Transverse colon (tissue), 4 donors: ENCODE measurements around the gene FNDC3B. TPM values are rescaled to one million over a fixed set of nuclear protein-coding genes. Genes with fewer than 3 reads are reported as not detected.

Experiments
- DNase-seq: peaks from one replicate; pipeline ENCODE4 v3.0.0-alpha.2; 2019
- H3K27ac ChIP-seq, 4 donors: fragments of 200-600 bp; sonication (generic); 2 replicates each; pipeline ENCODE4 v1.5.1; 2016 to 2018; ENCODE audit warnings: inconsistent platforms in 4 of 4
- H3K27me3 ChIP-seq: fragments of 200-600 bp; sonication (generic); 2 replicates; pipeline ENCODE4 v1.5.1; 2017; ENCODE audit warnings: inconsistent platforms
- H3K36me3 ChIP-seq, 4 donors: fragments of 200-600 bp; sonication (generic); 2 replicates each; pipeline ENCODE4 v1.5.1; 2017 to 2019; ENCODE audit warnings: inconsistent platforms in 4 of 4
- H3K4me1 ChIP-seq, 4 donors: fragments of 200-600 bp; sonication (generic); 2 replicates each; pipeline ENCODE4 v1.5.1; 2017 to 2020; ENCODE audit warnings: inconsistent platforms in 4 of 4
- H3K4me3 ChIP-seq, 4 donors: fragments of 200-600 bp; sonication (generic); 1 replicate in 1 of 4; 2 replicates in 3 of 4; pipeline versions ENCODE4 v1.5.1 to v1.6.1; 2017 to 2019; ENCODE audit warnings: inconsistent platforms in 4 of 4
- H3K9me3 ChIP-seq, 2 donors: fragments of 200-600 bp; sonication (generic); 2 replicates each; pipeline ENCODE4 v1.5.1; 2017 to 2019; ENCODE audit warnings: inconsistent platforms in 2 of 2
- EP300 ChIP-seq: sonication (generic); formaldehyde crosslinking; IDR thresholded peaks from one replicate; pipeline ENCODE4 v1.6.1; 2017; ENCODE audit warnings: antibody characterized with exemption, low read depth
- POLR2A ChIP-seq: fragments of 450-650 bp; IDR thresholded peaks from one replicate; pipeline ENCODE4 v1.6.1; 2016; ENCODE audit warnings: antibody characterized with exemption, mild to moderate bottlenecking, moderate library complexity
- POLR2AphosphoS5 ChIP-seq, 3 donors: sonication (generic); formaldehyde crosslinking; IDR thresholded peaks; one replicate each; pipeline ENCODE4 v1.6.1; 2016; ENCODE audit warnings: antibody characterized with exemption in 3 of 3
- WGBS, 2 donors: methylation state at CpG; one replicate each; pipeline ENCODE4 v1.1.5; 2018; ENCODE audit warnings: low coverage in 1 of 2; 5-methylcytosine and 5-hydroxymethylcytosine counted together
- in situ Hi-C, 4 donors: fragments of 200-750 bp; cut with MboI; loops; one replicate each; pipeline versions ENCODE4 v1.15.0 to v1.15.1; 2017; ENCODE audit warnings: low sequenced_read_pairs in 3 of 4, low pct_ligation_motif_present in 1 of 4, low pct_unique_long_range_greater_than_20kb in 1 of 4
- intact Hi-C: fragments of 100-400 bp; cut with DNase I; formaldehyde crosslinking; loops from one replicate; pipeline ENCODE4 v1.15.1; 2023; ENCODE audit warnings: low total_unique reads
- total RNA-seq, 4 donors: library from RNA; depleted of rRNA; stranded (reverse); fragments of >200 nt; gene quantifications; one replicate each; pipeline ENCODE4 v1.1.0, GENCODE V29; 2016
- TF ChIP-seq, protein P1 (sequence below), 5 experiments: fragments of 200-600 bp in 3 of 5; fragments of 450-650 bp in 2 of 5; sonication (generic) in 3 of 5; IDR thresholded peaks; 1 replicate in 2 of 5; 2 replicates in 3 of 5; pipeline ENCODE4 v1.5.1; 2016 to 2017; ENCODE audit warnings: antibody characterized with exemption in 5 of 5, inconsistent platforms in 3 of 5, mild to moderate bottlenecking in 2 of 5, moderate library complexity in 1 of 5

The FNDC3B gene
- total RNA-seq, 4 donors from 2014 or later, result 28.5 to 85.7 (median 44.5) TPM

DNA sequence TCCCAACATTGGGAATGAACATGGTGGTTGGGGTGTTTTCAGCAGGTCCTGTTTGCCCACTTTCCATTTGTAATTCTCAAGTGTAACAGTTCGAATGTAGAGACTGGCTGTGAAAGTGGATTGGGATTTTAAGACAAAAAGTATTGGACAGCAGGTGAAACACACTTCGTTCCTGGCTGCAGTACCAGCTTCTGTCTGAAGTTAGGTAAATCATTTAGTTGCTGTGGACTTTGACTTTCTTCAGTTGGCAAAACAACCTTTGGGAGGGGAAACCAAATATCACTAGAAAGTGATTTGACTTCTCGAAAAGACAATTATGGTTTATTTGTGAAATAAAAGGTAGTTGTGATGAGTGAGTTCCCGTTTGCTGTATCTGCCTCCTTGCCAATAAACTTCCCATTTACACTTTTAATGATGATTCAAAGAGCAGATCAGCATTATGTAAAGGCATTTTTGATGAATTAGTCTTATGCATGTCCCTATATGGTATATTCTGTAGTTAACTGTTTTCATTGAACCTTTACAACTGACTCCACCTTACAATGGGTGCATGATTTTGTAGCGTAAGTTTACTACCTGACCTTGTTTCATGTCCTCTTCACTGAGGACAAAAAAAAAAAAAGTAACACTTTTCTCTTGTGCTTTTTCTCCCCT is 34.0 kb downstream of the FNDC3B start:
- Histone ChIP-seq H3K36me3 (no peaks in the 10 kb centered on the region), H3K4me1 (peaks cover 22 to 86% (median 40%) of the 10 kb centered on the region in 4 donors), H3K9me3 (no peaks in the 10 kb centered on the region), H3K4me3 (no peak overlapping the region), H3K27ac (peak overlapping the region; percentile 48 to 68 (median 60)), H3K27me3 (no peaks in the 10 kb centered on the region)
- TF ChIP-seq EP300 (no peak), POLR2A (no peak), POLR2AphosphoS5 (IDR thresholded peaks at IDR 0.05) (peak in 1 of 3 donors; percentile 21)
- TF ChIP-seq, protein P1, sequence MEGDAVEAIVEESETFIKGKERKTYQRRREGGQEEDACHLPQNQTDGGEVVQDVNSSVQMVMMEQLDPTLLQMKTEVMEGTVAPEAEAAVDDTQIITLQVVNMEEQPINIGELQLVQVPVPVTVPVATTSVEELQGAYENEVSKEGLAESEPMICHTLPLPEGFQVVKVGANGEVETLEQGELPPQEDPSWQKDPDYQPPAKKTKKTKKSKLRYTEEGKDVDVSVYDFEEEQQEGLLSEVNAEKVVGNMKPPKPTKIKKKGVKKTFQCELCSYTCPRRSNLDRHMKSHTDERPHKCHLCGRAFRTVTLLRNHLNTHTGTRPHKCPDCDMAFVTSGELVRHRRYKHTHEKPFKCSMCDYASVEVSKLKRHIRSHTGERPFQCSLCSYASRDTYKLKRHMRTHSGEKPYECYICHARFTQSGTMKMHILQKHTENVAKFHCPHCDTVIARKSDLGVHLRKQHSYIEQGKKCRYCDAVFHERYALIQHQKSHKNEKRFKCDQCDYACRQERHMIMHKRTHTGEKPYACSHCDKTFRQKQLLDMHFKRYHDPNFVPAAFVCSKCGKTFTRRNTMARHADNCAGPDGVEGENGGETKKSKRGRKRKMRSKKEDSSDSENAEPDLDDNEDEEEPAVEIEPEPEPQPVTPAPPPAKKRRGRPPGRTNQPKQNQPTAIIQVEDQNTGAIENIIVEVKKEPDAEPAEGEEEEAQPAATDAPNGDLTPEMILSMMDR (IDR thresholded peaks at IDR 0.05), result peak in 2 of 5 experiments; percentile 51 to 57
- DNase-seq, result no peak
- 50 to 51% methylated on average over 5 of the region's 5 CpGs for WGBS, 2 donors
- intact Hi-C loops (no loop called here), in situ Hi-C loops (no loop called here)

DNA sequence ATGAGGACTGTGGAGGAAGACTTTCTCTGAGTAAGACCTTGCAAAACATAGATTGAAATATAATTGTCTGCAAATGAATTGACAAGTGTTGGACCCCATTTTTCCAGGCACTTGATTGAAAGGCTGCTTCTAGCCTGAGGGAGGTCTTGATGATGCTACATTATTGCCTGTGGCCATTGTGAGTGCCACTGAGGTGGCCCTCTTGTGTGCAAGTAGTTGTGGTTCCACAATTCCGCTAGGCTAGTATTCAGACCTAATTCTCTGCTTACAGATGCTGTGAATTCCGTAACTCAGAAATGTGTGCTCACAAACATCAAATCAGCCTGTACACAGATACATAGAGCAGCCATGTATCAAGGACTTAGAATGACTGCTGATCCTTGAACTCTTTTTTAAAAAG is 34.7 kb downstream of the FNDC3B start:
- in situ Hi-C loops, result no loop called here
- TF ChIP-seq EP300 (no peak), POLR2A (no peak), POLR2AphosphoS5 (IDR thresholded peaks at IDR 0.05) (no peak)
- TF ChIP-seq, protein P1 (IDR thresholded peaks at IDR 0.05), result no peak
- no peaks in the 10 kb centered on the region for H3K36me3 ChIP-seq
- no peak for DNase-seq
- no peaks in the 10 kb centered on the region for H3K9me3 ChIP-seq
- intact Hi-C loops, result no loop called here
- no peak overlapping the region for H3K4me3 ChIP-seq
- H3K27ac ChIP-seq, result peak overlapping the region; percentile 45 to 68 (median 60)
- WGBS, 2 donors, result 20 to 86% methylated on average over 1 to 2 of the region's 2 CpGs
- no peaks in the 10 kb centered on the region for H3K27me3 ChIP-seq
- peaks cover 16 to 85% (median 37%) of the 10 kb centered on the region in 4 donors for H3K4me1 ChIP-seq

DNA sequence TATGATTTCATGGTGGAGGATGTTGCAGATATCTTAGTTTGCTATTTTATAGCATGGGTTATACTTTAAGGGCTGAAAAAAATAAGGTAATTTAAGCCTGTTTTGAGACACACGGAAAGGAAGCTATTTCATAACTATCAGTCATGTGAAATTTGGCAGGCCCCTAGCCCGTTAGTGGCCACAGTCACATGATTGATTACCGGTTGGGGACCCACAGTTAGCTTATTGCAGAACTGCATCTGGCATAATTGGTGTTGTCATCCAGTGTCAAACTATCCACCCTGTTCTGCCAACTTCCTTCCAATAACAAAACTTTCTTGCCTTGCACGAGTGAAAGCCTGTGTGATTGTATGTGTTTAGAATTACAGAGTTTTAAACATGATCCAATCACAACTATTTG is 35.2 kb downstream of the FNDC3B start:
- no peak for DNase-seq
- in situ Hi-C loops, result no loop called here
- no peaks in the 10 kb centered on the region for H3K27me3 ChIP-seq
- intact Hi-C loops, result no loop called here
- H3K4me3 ChIP-seq, result no peak overlapping the region
- peaks cover 16 to 85% (median 35%) of the 10 kb centered on the region in 4 donors for H3K4me1 ChIP-seq
- peak overlapping the region; percentile 45 to 68 (median 60) for H3K27ac ChIP-seq
- no peaks in the 10 kb centered on the region for H3K36me3 ChIP-seq
- TF ChIP-seq, protein P1 (IDR thresholded peaks at IDR 0.05), result no peak
- TF ChIP-seq POLR2AphosphoS5 (IDR thresholded peaks at IDR 0.05), result peak in 2 of 3 donors; percentile 5 to 29
- no peak for TF ChIP-seq EP300
- no peak for TF ChIP-seq POLR2A
- 31 to 41% methylated on average over 2 to 4 of the region's 4 CpGs for WGBS, 2 donors
- H3K9me3 ChIP-seq, result no peaks in the 10 kb centered on the region

DNA sequence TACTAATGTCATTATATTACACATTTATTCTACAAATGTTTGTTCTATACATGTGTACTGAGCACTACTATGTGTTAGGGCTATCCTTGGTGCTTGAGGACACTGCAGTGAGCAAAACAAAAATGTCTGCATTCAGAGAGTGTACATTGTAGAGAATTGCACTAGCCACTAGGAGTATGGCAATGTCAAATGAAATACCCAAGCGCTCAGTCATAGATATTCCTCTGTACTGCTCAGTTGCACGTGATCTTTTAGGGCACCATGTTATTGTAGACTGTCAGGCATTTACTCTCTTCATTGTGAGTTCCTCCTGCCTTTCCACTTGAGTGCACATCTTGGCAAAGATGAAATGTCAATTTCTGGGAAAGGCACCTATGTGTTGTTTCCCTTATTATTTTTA is 36.8 kb downstream of the FNDC3B start:
- in situ Hi-C loops (no loop called here), intact Hi-C loops (no loop called here)
- Histone ChIP-seq H3K4me1 (peaks cover 16 to 69% (median 36%) of the 10 kb centered on the region in 4 donors), H3K27ac (no peak overlapping the region), H3K27me3 (no peaks in the 10 kb centered on the region), H3K36me3 (no peaks in the 10 kb centered on the region), H3K4me3 (no peak overlapping the region), H3K9me3 (no peaks in the 10 kb centered on the region)
- TF ChIP-seq EP300 (no peak), POLR2AphosphoS5 (IDR thresholded peaks at IDR 0.05) (no peak), POLR2A (no peak)
- TF ChIP-seq, protein P1 (IDR thresholded peaks at IDR 0.05), result no peak
- no peak for DNase-seq
- WGBS, 2 donors, result 94 to 95% methylated on average over 2 of the region's 2 CpGs
